Keratinocyte (primary cell): Measurements from ENCODE around the gene PCDHA9. TPM values are rescaled to one million over a fixed set of nuclear protein-coding genes. Genes with fewer than 3 reads are reported as not detected.
"Not testable (repeated sequence)": the region's sequence is repeated elsewhere in the genome, so short reads cannot be mapped to it uniquely, and the experiment has no call there.

Experiments
- DNase-seq: peaks from one replicate; pipeline ENCODE4 v3.0.0-alpha.2; 2011; ENCODE audit warnings: low read depth, missing footprints, low spot score
- FAIRE-seq: peaks from 2 replicates; lab custom pipeline; 2011; peaks lifted over from hg19 to GRCh38; lab: Jason Lieb, UNC
- H2AFZ ChIP-seq: 2 replicates; pipeline ENCODE4 v1.6.0; 2012; ENCODE audit warnings: low read length, control low read depth, inconsistent platforms; ENCODE audit not compliant: control insufficient read depth
- H3K27ac ChIP-seq: 2 replicates; pipeline ENCODE4 v1.5.1; 2011; ENCODE audit warnings: low read length; ENCODE audit not compliant: control insufficient read depth, insufficient read depth
- H3K27me3 ChIP-seq: 3 replicates; pipeline ENCODE4 v1.6.0; 2011; ENCODE audit warnings: low read length; ENCODE audit not compliant: control insufficient read depth, insufficient read depth; ENCODE audit errors: extremely low read depth
- H3K36me3 ChIP-seq, 2 experiments: 2 replicates in 1 of 2; 3 replicates in 1 of 2; pipeline ENCODE4 v1.5.1; 2011; ENCODE audit warnings: low read length in 2 of 2, mild to moderate bottlenecking in 1 of 2; ENCODE audit not compliant: control insufficient read depth in 2 of 2, insufficient read depth in 2 of 2; ENCODE audit errors: extremely low read depth in 1 of 2
- H3K4me1 ChIP-seq: 3 replicates; pipeline ENCODE4 v1.5.1; 2011; ENCODE audit warnings: low read length; ENCODE audit not compliant: control insufficient read depth, insufficient read depth; ENCODE audit errors: extremely low read depth
- H3K4me2 ChIP-seq: 3 replicates; pipeline ENCODE4 v1.6.0; 2011; ENCODE audit warnings: low read depth, low read length; ENCODE audit not compliant: control insufficient read depth, insufficient read depth; ENCODE audit errors: extremely low read depth
- H3K4me3 ChIP-seq, 3 experiments: fragments of 200-600 bp in 1 of 3; sonication (generic) in 1 of 3; 2 replicates in 2 of 3; 3 replicates in 1 of 3; pipeline ENCODE4 v1.5.1; 2011 to 2016; ENCODE audit warnings: low read length in 3 of 3, mild to moderate bottlenecking in 3 of 3, control low read depth in 2 of 3, inconsistent platforms in 1 of 3, low read depth in 1 of 3, mixed read lengths in 1 of 3, mixed run types in 1 of 3, moderate library complexity in 1 of 3; ENCODE audit not compliant: control insufficient read depth in 2 of 3, insufficient read depth in 2 of 3; ENCODE audit errors: extremely low read depth in 1 of 3
- H3K79me2 ChIP-seq: 2 replicates; pipeline ENCODE4 v1.6.0; 2012; ENCODE audit warnings: low read length; ENCODE audit not compliant: control insufficient read depth, insufficient read depth
- H3K9ac ChIP-seq: 3 replicates; pipeline ENCODE4 v1.6.0; 2011; ENCODE audit warnings: low read length; ENCODE audit not compliant: control insufficient read depth, insufficient read depth; ENCODE audit errors: extremely low read depth
- H3K9me1 ChIP-seq: 3 replicates; pipeline ENCODE4 v1.6.0; 2011; ENCODE audit warnings: low read length; ENCODE audit not compliant: control insufficient read depth, insufficient read depth; ENCODE audit errors: extremely low read depth
- H3K9me3 ChIP-seq: 2 replicates; pipeline ENCODE4 v1.5.1; 2012; ENCODE audit warnings: low read depth, low read length; ENCODE audit not compliant: control insufficient read depth
- H4K20me1 ChIP-seq: 3 replicates; pipeline ENCODE4 v1.6.0; 2011; ENCODE audit warnings: low read length; ENCODE audit not compliant: control insufficient read depth, insufficient read depth; ENCODE audit errors: extremely low read depth
- CTCF ChIP-seq, 3 experiments: IDR thresholded peaks in 1 of 3; conservative IDR thresholded peaks in 1 of 3; optimal IDR thresholded peaks in 1 of 3; 2 replicates in 2 of 3; 3 replicates in 1 of 3; pipeline versions ENCODE3 to v1.5.1; 2011; ENCODE audit warnings: low read length in 3 of 3, mild to moderate bottlenecking in 3 of 3, moderate library complexity in 2 of 3, control low read depth in 1 of 3, inconsistent platforms in 1 of 3; ENCODE audit not compliant: insufficient read depth in 2 of 3; ENCODE audit errors: extremely low read depth in 1 of 3
- EZH2 ChIP-seq: IDR thresholded peaks from one replicate; pipeline ENCODE4 v1.6.1; 2012; ENCODE audit warnings: inconsistent platforms, mild to moderate bottlenecking, low read length, moderate library complexity
- dilution Hi-C: fragments of 300-500 bp; cut with MboI; formaldehyde crosslinking; loops from one replicate; pipeline ENCODE4 v1.7.0; 2020; ENCODE audit warnings: low sequenced_read_pairs; ENCODE audit not compliant: extremely low pct_ligation_motif_present
- polyA minus RNA-seq, 3 experiments: library from RNA; depleted of rRNA, polyadenylated mRNA; stranded (reverse); fragments of >200 nt; gene quantifications; 1 replicate in 1 of 3; 2 replicates in 1 of 3; 3 replicates in 1 of 3; pipeline ENCODE4 v1.2.3, GENCODE V29; 2011
- polyA plus RNA-seq, 5 experiments: library from polyadenylated mRNA; depleted of rRNA in 3 of 5; stranded (reverse) in 3 of 5; stranded (forward) in 1 of 5; unstranded in 1 of 5; fragments of >200 nt; gene quantifications; 1 replicate in 1 of 5; 2 replicates in 3 of 5; 3 replicates in 1 of 5; pipeline versions ENCODE4 v1.2.1 to v1.2.3, GENCODE V29; 2011 to 2012; ENCODE audit warnings: missing spikeins in 2 of 5, low read depth in 1 of 5, low replicate concordance in 1 of 5

The PCDHA9 gene
- polyA plus RNA-seq (0.01 TPM in 1 of 3 replicates, not detected in the others), polyA minus RNA-seq (0.03 to 0.07 TPM (median 0.03 TPM) in 3 replicates)
- not detected for polyA plus RNA-seq (2011; ENCODE audit: low read depth)
- polyA plus RNA-seq (2011; cell fraction: cytosol; rRNA removed) = not detected in 2 replicates
- 0.04 and 0.05 TPM in 2 replicates for polyA plus RNA-seq (2011; cell fraction: nucleus; rRNA removed)
- polyA plus RNA-seq (2012; ENCODE audit: low replicate concordance) = not detected in 2 replicates
- not detected for polyA minus RNA-seq (2011; cell fraction: cytosol; rRNA and poly(A)+ RNA removed)
- 0.11 and 0.16 TPM in 2 replicates for polyA minus RNA-seq (2011; cell fraction: nucleus; rRNA and poly(A)+ RNA removed)

- dilution Hi-C loops, H3K4me3 ChIP-seq, H2AFZ ChIP-seq, DNase-seq, H3K4me2 ChIP-seq, H3K9me3 ChIP-seq, H3K27me3 ChIP-seq, FAIRE-seq, H3K27ac ChIP-seq, H4K20me1 ChIP-seq, H3K79me2 ChIP-seq, H3K9me1 ChIP-seq, H3K9ac ChIP-seq, H3K4me1 ChIP-seq, H3K36me3 ChIP-seq: not testable (repeated sequence)
These were observed at the start of gene PCDHA9 for GRCh38 chr5:140848139-140849102. TSS of gene PCDHA9 (plus strand) at chr5:140848382. CDS start at chr5:140848496, 114 bp downstream.

GRCh38 chr5:140800816-140801493, 47.2 kb upstream of the PCDHA9 start, which contains the start of gene PCDHA3:
TSS of gene PCDHA3 (plus strand) at chr5:140801057.
- DNase-seq = no peak
- Histone ChIP-seq H2AFZ (no peak within 1 kb of the TSS), H3K9me1 (no peaks in the 10 kb centered on the region), H3K27ac (no peak within 1 kb of the TSS), H3K27me3 (no peaks in the 10 kb centered on the region), H3K79me2 (no peaks in the 10 kb centered on the region), H3K9me3 (peaks cover 15% of the 10 kb centered on the region), H3K4me2 (no peak within 1 kb of the TSS), H3K36me3 (no peaks in the 10 kb centered on the region), H3K4me1 (no peaks in the 10 kb centered on the region), H4K20me1 (no peaks in the 10 kb centered on the region), H3K9ac (no peak within 1 kb of the TSS), H3K4me3 (no peak within 1 kb of the TSS)
- no peak for FAIRE-seq
- TF ChIP-seq EZH2 = no peak
- peak in 1 of 3 experiments; percentile 7 for TF ChIP-seq CTCF (optimal IDR thresholded peaks at IDR 0.05 in 1 of 3, IDR thresholded peaks at IDR 0.05 in 1 of 3, conservative IDR thresholded peaks at IDR 0.05 in 1 of 3; ENCODE audit: extremely low read depth in 1 of 3, insufficient read depth in 2 of 3, low read length in 3 of 3)
- dilution Hi-C loops = no loop called here
